GM10248 (cell line): ENCODE results near the gene NFIX.

ENCODE experiments used
- CTCF ChIA-PET: fragments of 300-600 bp; sonication (Branson Sonifier 250); formaldehyde crosslinking; extraction: SDS; loops from one replicate; lab custom pipeline; 2021; ENCODE audit warnings: antibody characterized with exemption; lab: Yijun Ruan, JAX
- POLR2A ChIA-PET: fragments of 350-650 bp; sonication (Branson Sonifier 250); formaldehyde crosslinking; extraction: SDS; loops from one replicate; lab custom pipeline; 2020; ENCODE audit warnings: antibody characterized with exemption; lab: Yijun Ruan, JAX
- DNase-seq: peaks from one replicate; pipeline ENCODE4 v3.0.0; 2012; ENCODE audit errors: extremely low spot score
- CTCF ChIP-seq: IDR thresholded peaks from 2 replicates; pipeline ENCODE4 v1.5.1; 2012; ENCODE audit warnings: mild to moderate bottlenecking, low read depth; ENCODE audit errors: extremely low read depth, missing control alignments, control extremely low read depth

The NFIX gene

GRCh38 chr19:13011653-13012389, 16.5 kb downstream of the NFIX start:
- ChIA-PET CTCF (interaction anchor here (1.1 to 1.3 kb wide), 2 partner anchors 20 to 22 kb away, joined by 3 to 4 read pairs; no protein-coding TSS in a partner anchor), POLR2A (no interaction called here)
- TF ChIP-seq CTCF: no peak
- DNase-seq: no peak

GRCh38 chr19:13012390-13012689, 17.1 kb downstream of the NFIX start:
- no peak for DNase-seq
- TF ChIP-seq CTCF: no peak
- CTCF ChIA-PET: interaction anchor here (1.2 kb wide), 1 partner anchor 102 kb away, joined by 3 read pairs; no protein-coding TSS in a partner anchor
- POLR2A ChIA-PET: no interaction called here

- ChIA-PET POLR2A (interaction anchor here (0.7 kb wide), 1 partner anchor 92 kb away, joined by 3 read pairs; no protein-coding TSS in a partner anchor), CTCF (interaction anchor here (1.1 to 2.6 kb wide), 11 partner anchors 17 to 102 kb away, joined by 3 to 15 read pairs (median 6); no protein-coding TSS in a partner anchor)
- TF ChIP-seq CTCF: no peak
- DNase-seq: peak; percentile 62
Measured at GRCh38 chr19:13012690-13013608, 17.7 kb downstream of the NFIX start.

GRCh38 chr19:13013649-13014048, 18.4 kb downstream of the NFIX start:
- ChIA-PET POLR2A (interaction anchor here (0.7 kb wide), 1 partner anchor 91 kb away, joined by 3 read pairs; no protein-coding TSS in a partner anchor), CTCF (interaction anchor here (1.1 to 2.6 kb wide), 11 partner anchors 16 to 101 kb away, joined by 3 to 15 read pairs (median 6); no protein-coding TSS in a partner anchor)
- DNase-seq: no peak
- no peak for TF ChIP-seq CTCF

- no peak for TF ChIP-seq CTCF
- ChIA-PET CTCF (interaction anchor here (1.2 to 2.6 kb wide), 11 partner anchors 16 to 91 kb away, joined by 3 to 15 read pairs (median 6); no protein-coding TSS in a partner anchor), POLR2A (interaction anchor here (0.7 kb wide), 2 partner anchors 89 to 91 kb away, joined by 3 read pairs; no protein-coding TSS in a partner anchor)
- DNase-seq: no peak
Measured at GRCh38 chr19:13014101-13014920, 19.0 kb downstream of the NFIX start.
